GM19455 (cell line): ENCODE data around the gene CENPC.
A peak's percentile ranks its signal among the peaks of the same experiment; 100 is the strongest.

Source experiments
- ATAC-seq: cut with Tn5 transposase; IDR thresholded peaks from one replicate; pipeline ENCODE4 v1.9.1; 2021; ENCODE audit not compliant: unreplicated experiment

CENPC gene, protein sequence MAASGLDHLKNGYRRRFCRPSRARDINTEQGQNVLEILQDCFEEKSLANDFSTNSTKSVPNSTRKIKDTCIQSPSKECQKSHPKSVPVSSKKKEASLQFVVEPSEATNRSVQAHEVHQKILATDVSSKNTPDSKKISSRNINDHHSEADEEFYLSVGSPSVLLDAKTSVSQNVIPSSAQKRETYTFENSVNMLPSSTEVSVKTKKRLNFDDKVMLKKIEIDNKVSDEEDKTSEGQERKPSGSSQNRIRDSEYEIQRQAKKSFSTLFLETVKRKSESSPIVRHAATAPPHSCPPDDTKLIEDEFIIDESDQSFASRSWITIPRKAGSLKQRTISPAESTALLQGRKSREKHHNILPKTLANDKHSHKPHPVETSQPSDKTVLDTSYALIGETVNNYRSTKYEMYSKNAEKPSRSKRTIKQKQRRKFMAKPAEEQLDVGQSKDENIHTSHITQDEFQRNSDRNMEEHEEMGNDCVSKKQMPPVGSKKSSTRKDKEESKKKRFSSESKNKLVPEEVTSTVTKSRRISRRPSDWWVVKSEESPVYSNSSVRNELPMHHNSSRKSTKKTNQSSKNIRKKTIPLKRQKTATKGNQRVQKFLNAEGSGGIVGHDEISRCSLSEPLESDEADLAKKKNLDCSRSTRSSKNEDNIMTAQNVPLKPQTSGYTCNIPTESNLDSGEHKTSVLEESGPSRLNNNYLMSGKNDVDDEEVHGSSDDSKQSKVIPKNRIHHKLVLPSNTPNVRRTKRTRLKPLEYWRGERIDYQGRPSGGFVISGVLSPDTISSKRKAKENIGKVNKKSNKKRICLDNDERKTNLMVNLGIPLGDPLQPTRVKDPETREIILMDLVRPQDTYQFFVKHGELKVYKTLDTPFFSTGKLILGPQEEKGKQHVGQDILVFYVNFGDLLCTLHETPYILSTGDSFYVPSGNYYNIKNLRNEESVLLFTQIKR

DNA sequence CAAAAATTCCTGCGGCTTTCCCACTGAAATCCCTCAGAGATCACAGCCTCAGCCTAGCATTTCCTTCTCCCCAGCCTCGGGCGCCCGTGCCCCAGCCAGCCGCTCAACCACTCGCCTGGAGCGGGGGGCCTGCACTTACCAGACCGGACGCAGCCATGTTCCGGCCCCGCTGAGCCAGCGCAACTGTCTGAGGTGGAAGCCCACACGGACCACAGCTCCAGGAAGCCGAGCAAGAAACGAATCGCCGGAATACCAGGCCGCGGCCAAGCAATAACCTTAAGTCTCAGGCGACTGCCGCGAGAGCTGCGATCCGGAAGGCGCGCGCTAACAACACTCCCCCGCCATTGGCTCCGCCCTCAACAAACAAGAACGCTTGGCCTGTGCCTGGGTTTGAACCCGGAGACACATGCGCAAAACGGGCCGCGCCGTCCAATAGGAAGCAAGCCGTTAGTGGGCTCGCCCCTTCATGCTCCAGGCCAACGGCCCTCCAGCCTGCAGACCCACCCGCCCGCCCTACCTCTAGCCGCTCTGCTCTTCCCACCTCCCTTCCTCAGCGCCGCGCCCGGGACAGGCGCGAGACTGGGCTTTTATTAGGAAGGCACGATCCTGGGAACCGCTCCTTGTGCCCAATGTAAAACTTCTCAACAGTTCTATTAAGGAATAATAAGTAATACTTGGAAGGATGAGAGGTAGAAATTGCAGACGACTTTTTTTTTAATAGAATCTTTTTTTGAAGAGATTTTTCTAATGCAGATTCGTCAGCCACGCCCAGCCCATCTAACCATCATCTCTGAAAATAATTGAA, at the start of gene CENPC:
Gene CENPC, minus strand, starts transcription at position 305 of the 805 bp plus-strand sequence. Its CDS starts 148 bp downstream, at position 157.
- peak; percentile 96 for ATAC-seq

GRCh38 chr4:67593741-67594175, 48.5 kb upstream of the CENPC start:
- no peak for ATAC-seq

DNA sequence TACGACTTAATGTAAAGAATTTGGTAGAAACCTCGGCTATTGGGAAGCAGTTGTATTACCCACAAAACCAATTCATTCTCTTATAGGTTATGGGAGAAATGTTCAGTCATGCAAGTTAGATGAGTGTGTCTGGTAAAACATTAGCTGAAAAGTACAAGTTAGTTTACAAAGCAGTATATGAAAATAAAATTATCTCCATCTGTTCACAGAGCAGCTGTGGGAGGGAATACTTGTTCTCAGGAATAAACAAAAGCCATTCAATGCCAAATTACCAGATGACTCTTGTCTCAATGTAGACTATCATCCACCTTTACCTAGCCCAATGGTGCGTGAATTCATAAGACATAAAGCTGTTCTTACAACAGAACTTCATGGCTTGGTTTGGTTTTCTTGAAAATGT, 41.9 kb upstream of the CENPC start:
- ATAC-seq, result no peak

GRCh38 chr4:67584496-67584895, 39.2 kb upstream of the CENPC start:
- ATAC-seq, result no peak

DNA sequence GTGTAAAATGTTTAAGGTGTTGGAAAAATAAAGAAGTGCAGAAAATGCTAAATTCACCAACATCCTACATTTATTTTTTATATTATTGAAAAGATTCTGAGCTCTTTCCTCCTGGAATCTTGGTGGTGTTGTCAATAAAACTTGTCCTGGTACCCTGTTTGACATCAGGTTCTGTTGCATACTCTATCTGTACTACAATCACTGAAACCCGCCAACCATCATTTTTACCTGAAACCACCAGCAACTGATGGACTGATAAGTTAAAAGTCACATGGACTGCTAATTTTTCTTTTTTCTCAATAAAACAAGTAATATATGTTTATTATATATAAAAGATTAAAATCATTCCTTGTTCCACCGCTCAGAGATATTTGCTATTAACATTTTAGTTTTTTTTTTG, 36.6 kb upstream of the CENPC start:
- no peak for ATAC-seq

DNA sequence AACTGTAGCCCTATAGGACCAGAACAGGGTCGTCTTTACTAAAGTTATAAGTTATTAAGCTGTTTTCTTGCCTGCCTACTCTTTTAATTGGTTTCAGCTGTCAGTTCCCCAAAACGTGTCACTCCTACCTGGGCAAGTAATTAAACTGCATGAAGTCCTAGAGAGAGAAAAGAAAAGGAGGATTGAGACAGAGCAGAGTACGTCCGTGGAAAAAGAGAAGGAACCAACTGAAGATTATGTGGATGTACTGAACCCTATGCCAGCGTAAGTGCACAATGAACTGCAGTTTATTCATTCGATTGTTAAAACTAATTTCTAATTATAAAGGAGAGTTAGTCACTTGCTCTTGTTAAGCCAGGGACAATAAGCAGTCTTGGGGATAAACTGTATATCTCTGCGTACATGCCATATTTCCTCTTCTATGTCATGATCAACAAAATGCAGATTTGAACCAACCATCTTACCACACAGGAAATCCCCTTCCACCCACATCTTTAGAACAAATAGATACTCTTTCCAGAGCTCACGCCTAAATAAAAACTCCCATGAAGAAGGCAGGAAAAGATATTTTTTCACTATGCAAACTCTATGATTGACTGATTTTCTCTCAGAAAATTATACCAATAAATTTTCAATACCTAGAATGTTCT, 36.0 kb upstream of the CENPC start:
- no peak for ATAC-seq

DNA sequence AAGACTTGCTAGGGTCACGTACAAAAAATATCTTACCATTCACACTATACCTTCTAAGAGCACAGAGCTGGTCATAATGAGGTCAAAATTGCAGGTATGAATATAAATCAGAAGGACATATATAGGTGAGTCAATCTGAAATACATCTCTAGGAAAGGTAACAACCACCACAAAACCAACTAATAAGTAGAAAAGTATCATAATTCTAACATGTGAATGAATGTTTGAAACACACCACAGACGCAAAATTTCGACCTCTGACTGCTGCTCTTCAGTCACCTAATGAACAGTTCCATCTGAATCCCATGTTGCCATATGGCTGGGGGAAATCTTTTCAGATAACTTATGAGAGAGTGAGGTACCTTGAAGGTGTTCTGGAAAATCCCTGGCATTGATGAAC, 35.3 kb upstream of the CENPC start:
- no peak for ATAC-seq

GRCh38 chr4:67576538-67576937, 31.2 kb upstream of the CENPC start:
- peak; percentile 48 for ATAC-seq

- ATAC-seq, result peak; percentile 9
These were observed 30.8 kb upstream of the CENPC start for GRCh38 chr4:67576059-67576466.

- ATAC-seq, result peak; percentile 92
These were observed 30.1 kb upstream of the CENPC start for GRCh38 chr4:67575232-67576058.

GRCh38 chr4:67573193-67573592, 27.9 kb upstream of the CENPC start:
- no peak for ATAC-seq

GRCh38 chr4:67571975-67572374, 26.7 kb upstream of the CENPC start:
- ATAC-seq, result no peak

- no peak for ATAC-seq
These were observed 25.2 kb upstream of the CENPC start for GRCh38 chr4:67570537-67570936.

GRCh38 chr4:67568820-67569219, 23.5 kb upstream of the CENPC start:
- no peak for ATAC-seq

DNA sequence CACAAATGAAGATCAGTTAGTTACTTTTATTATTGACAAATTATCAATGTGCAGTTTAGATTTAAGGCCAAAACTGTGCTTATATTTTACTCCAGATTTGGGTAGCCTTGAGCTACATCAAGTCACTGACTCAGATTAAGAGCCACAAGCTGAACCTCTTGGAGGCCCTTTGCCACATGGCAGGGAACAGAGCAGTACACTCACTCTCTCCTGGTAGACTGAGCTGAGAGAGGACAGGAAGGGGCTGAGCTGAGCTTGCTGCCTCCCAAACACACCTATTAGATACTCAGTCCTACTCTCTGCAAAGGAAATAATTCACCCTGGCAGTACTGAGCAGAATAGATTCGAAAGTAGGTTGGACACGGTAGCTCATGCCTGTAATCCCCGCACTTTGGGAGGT, 21.0 kb upstream of the CENPC start:
- no peak for ATAC-seq

DNA sequence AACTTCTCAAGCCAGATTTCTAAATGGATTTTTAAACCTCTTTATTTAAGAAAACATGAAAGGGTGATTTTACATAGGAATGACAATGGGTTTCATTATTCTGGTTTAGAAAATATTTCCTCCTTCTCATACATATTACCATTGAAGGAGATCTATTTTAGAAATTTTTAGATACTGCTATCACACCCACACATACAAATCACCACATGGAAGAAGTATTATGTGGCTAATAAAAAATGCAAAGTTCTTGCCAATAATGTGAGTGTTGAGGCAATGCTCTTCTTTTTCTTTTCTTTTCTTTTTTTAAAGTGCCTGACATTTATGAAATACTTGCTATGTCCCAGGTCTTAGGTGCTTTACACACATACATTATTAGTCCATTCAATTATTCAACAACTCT, 20.0 kb upstream of the CENPC start:
- ATAC-seq, result no peak

GRCh38 chr4:67558493-67558892, 13.2 kb upstream of the CENPC start, which contains the start of gene STAP1:
Gene STAP1, plus strand, starts transcription at chr4:67558727. Its CDS starts 83 bp downstream, at chr4:67558810.
- ATAC-seq, result peak; percentile 65

- no peak for ATAC-seq
These were observed 11.1 kb upstream of the CENPC start for GRCh38 chr4:67556436-67556835.

- ATAC-seq, result no peak
These were observed 10.1 kb upstream of the CENPC start for GRCh38 chr4:67555447-67555846.
